Right atrium auricular region (tissue), 2 donors: ENCODE results near the gene ARHGAP42. TPM values are rescaled to one million over a fixed set of nuclear protein-coding genes. Genes with fewer than 3 reads are reported as not detected.

Source experiments
- DNase-seq: peaks from one replicate; pipeline ENCODE4 v3.0.0-alpha.2; 2019; ENCODE audit warnings: low spot score
- H3K27ac ChIP-seq, 2 donors: fragments of 200-600 bp; sonication (generic); 1 replicate in 1 of 2; 2 replicates in 1 of 2; pipeline ENCODE4 v1.5.1; 2016 to 2019
- H3K27me3 ChIP-seq, 2 donors: fragments of 200-600 bp; sonication (generic); one replicate each; pipeline versions ENCODE4 v1.5.1 to v1.6.0; 2017 to 2019
- H3K36me3 ChIP-seq: fragments of 200-600 bp; sonication (generic); one replicate; pipeline ENCODE4 v1.5.1; 2016
- H3K4me1 ChIP-seq, 2 donors: fragments of 200-600 bp; sonication (generic); one replicate each; pipeline versions ENCODE4 v1.5.1 to v1.6.0; 2017 to 2019
- H3K4me3 ChIP-seq, 2 donors: fragments of 200-600 bp; sonication (generic); 1 replicate in 1 of 2; 2 replicates in 1 of 2; pipeline ENCODE4 v1.5.1; 2017 to 2019; ENCODE audit warnings: mild to moderate bottlenecking in 1 of 2, moderate library complexity in 1 of 2
- H3K9me3 ChIP-seq, 2 donors: fragments of 200-600 bp; sonication (generic); one replicate each; pipeline ENCODE4 v1.5.1; 2019
- CTCF ChIP-seq, 2 donors: fragments of 200-600 bp; sonication (generic); IDR thresholded peaks; one replicate each; pipeline ENCODE4 v1.5.1; 2019; ENCODE audit warnings: antibody characterized with exemption in 2 of 2
- total RNA-seq, 2 donors: library from RNA; depleted of rRNA; stranded (reverse); fragments of >200 nt; gene quantifications; one replicate each; pipeline ENCODE4 v1.1.0, GENCODE V29; 2016

Gene ARHGAP42
- total RNA-seq, 2 donors from 2014 or later = 6.1 to 12.1 TPM

DNA sequence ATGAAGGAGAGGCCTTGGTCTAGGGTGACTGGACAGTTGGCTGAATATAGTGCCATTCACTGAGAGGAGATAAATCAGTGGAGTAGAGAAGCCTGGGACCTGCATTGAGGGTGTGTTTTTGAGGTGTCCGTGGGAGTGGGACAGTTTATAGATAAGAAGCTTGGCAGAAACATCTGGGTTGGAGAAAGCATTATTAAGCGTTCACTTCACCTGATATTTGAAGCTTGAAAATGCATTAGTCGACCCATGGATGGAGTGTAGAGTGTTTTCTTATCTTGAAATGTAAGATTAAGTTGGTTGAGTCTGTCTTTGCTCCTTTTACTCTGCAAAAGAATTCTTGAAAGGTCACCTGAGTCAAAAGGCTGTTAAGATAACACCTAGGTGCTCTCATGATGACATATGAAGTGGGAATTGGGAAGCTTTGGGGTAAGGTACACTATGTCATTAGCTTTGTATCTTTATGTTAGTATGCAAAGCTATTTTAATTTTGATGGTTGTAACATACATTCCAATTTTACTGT is 160.7 kb downstream of the ARHGAP42 start:
- no peak overlapping the region for H3K4me3 ChIP-seq
- no peaks in the 10 kb centered on the region for H3K36me3 ChIP-seq
- H3K27ac ChIP-seq = no peak overlapping the region
- H3K9me3 ChIP-seq = no peaks in the 10 kb centered on the region
- peaks cover 0 to 19% of the 10 kb centered on the region in 2 donors for H3K4me1 ChIP-seq
- TF ChIP-seq CTCF (IDR thresholded peaks at IDR 0.05) = no peak
- DNase-seq = no peak
- H3K27me3 ChIP-seq = no peaks in the 10 kb centered on the region

DNA sequence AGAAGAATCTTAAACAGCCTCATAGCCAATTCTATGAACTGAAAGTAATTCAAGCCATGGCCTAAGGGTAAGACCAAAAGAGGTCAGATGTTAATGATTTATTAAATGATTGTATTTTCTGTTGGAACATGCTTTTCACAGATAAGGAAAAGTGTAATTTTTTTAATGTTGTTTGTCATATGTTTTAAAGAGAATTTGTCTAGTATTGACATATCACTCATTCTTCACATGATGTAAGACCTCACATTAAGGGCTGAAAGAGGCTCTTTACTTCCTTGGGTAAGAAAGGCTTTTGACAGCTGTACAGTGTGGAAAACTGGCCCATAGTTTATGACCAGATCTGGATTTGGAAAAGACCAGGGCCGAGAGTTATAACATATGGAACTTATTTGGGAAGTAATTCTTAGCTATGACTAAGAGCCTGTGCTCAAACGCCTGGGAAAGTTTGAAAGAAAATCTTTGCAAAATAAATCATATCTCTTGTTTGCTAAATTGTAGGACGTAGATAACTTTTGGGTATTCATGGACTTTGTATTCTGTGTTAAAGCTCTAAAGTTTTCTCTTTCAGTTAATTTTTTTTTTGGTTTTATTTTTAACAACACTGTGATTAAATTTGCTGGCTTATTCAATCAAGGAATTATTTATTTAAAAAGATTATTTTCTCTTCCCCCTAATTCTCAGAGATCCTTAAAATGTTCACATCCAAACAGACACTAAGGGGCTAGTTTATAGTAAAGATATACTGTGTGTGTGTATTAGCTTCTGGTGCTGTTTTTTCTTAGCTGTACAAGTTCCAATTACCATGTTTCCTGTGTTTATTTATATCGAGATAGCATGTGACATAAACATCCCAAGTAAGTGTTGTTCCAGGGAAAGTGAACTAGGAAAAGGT is 162.2 kb downstream of the ARHGAP42 start:
- no peaks in the 10 kb centered on the region for H3K36me3 ChIP-seq
- no peak for DNase-seq
- H3K9me3 ChIP-seq = no peaks in the 10 kb centered on the region
- no peak for TF ChIP-seq CTCF (IDR thresholded peaks at IDR 0.05)
- peak overlapping the region; percentile 10 to 22 for H3K27ac ChIP-seq
- no peak overlapping the region for H3K4me3 ChIP-seq
- H3K4me1 ChIP-seq = peaks cover 0 to 19% of the 10 kb centered on the region in 2 donors
- no peaks in the 10 kb centered on the region for H3K27me3 ChIP-seq

GRCh38 chr11:100849901-100850235 is 162.8 kb downstream of the ARHGAP42 start:
- no peak for DNase-seq
- Histone ChIP-seq H3K27me3 (no peaks in the 10 kb centered on the region), H3K4me1 (peaks cover 0 to 19% of the 10 kb centered on the region in 2 donors), H3K27ac (peak overlapping the region; percentile 9 to 22), H3K9me3 (no peaks in the 10 kb centered on the region), H3K4me3 (no peak overlapping the region), H3K36me3 (no peaks in the 10 kb centered on the region)
- no peak for TF ChIP-seq CTCF (IDR thresholded peaks at IDR 0.05)

DNA sequence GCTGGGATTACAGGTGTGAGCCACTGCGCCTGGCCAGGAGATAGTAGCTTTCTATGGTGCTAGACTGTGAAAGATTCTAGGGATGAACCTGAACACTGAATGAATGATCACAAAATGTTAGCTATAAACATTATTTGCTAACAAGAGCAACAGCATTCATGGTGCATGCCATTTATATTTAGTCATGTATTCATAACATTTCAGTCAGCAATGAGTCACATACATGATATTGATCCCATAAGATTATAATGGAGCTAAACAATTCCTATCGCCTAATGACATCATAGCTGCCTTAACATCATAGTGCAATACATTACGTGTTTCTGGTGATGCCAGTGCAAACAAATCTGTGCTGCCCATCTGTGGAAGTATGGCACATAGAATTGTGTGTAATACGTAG is 164.1 kb downstream of the ARHGAP42 start:
- no peak for TF ChIP-seq CTCF (IDR thresholded peaks at IDR 0.05)
- Histone ChIP-seq H3K27me3 (no peaks in the 10 kb centered on the region), H3K4me3 (no peak overlapping the region), H3K36me3 (no peaks in the 10 kb centered on the region), H3K9me3 (no peaks in the 10 kb centered on the region), H3K27ac (no peak overlapping the region), H3K4me1 (peaks cover 0 to 19% of the 10 kb centered on the region in 2 donors)
- DNase-seq = no peak

DNA sequence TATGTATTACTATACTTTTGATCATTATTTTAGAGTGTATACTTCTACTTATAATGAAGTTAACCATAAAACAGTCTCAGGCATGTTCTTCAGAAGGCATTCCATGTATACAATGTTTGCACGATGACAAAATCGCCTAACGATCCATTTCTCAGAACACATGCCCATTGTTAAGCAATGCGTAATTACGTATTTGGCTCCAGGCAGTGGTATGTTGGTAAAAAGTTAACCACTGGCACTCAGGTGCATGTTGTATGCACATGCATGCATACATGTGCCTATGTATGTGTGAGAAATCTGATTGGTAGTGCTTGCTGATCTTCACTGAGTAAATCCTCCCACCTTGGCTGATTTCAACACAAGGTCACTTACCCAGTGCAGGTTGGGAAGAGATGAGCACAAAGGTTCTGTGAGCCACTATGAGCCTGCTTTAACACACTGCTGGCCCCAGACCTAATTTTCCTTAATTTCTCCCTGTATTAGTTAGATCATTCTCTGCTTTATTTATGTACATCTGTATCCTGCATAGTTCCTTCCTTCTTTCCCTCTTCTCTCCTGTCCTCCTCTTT is 164.6 kb downstream of the ARHGAP42 start:
- Histone ChIP-seq H3K27me3 (no peaks in the 10 kb centered on the region), H3K27ac (no peak overlapping the region), H3K9me3 (no peaks in the 10 kb centered on the region), H3K4me3 (no peak overlapping the region), H3K36me3 (no peaks in the 10 kb centered on the region), H3K4me1 (peaks cover 0 to 19% of the 10 kb centered on the region in 2 donors)
- TF ChIP-seq CTCF (IDR thresholded peaks at IDR 0.05) = no peak
- DNase-seq = no peak
